ENCODE measurements around the gene MED29.
A peak's percentile ranks its signal among the peaks of the same experiment; 100 is the strongest.

The MED29 gene

GRCh38 chr19:39438270-39438934, 47.2 kb downstream of the MED29 start:
- H3K4me3 ChIP-seq (ENCODE audit: low read length) = no peak overlapping the region
- no peaks in the 10 kb centered on the region for H3K27me3 ChIP-seq (replicated peaks; ENCODE audit: control insufficient read depth, insufficient read depth, low read length)
- peaks cover 13% of the 10 kb centered on the region for H3K36me3 ChIP-seq (ENCODE audit: control insufficient read depth, insufficient read depth, low read length, severe bottlenecking)
- peaks cover 24% of the 10 kb centered on the region for H3K4me1 ChIP-seq (ENCODE audit: control insufficient read depth, insufficient read depth, low read length)
- peak; percentile 35 for DNase-seq (ENCODE audit: low read depth)
- H3K9me3 ChIP-seq (ENCODE audit: control insufficient read depth, low read length) = no peaks in the 10 kb centered on the region
- H3K9ac ChIP-seq (ENCODE audit: low read length) = no peak overlapping the region

GRCh38 chr19:39444598-39445195, 53.5 kb downstream of the MED29 start:
- H3K9ac ChIP-seq (ENCODE audit: low read length) = peak overlapping the region; percentile 95
- H3K4me1 ChIP-seq (ENCODE audit: control insufficient read depth, insufficient read depth, low read length) = peaks cover 32% of the 10 kb centered on the region
- peaks cover 2% of the 10 kb centered on the region for H3K36me3 ChIP-seq (ENCODE audit: control insufficient read depth, insufficient read depth, low read length, severe bottlenecking)
- H3K27me3 ChIP-seq (replicated peaks; ENCODE audit: control insufficient read depth, insufficient read depth, low read length) = no peaks in the 10 kb centered on the region
- no peaks in the 10 kb centered on the region for H3K9me3 ChIP-seq (ENCODE audit: control insufficient read depth, low read length)
- peak; percentile 53 for DNase-seq (ENCODE audit: low read depth)
- peak overlapping the region; percentile 97 for H3K4me3 ChIP-seq (ENCODE audit: low read length)

GRCh38 chr19:39445196-39446111, 54.3 kb downstream of the MED29 start, which contains the start of gene SUPT5H:
TSS of gene SUPT5H (plus strand) at chr19:39445582. CDS start at chr19:39445891, 309 bp downstream.
- Histone ChIP-seq H3K9me3 (ENCODE audit: control insufficient read depth, low read length) (no peaks in the 10 kb centered on the region), H3K9ac (ENCODE audit: low read length) (peak within 1 kb of the TSS; percentile 95), H3K4me3 (ENCODE audit: low read length) (peak within 1 kb of the TSS; percentile 97), H3K4me1 (ENCODE audit: control insufficient read depth, insufficient read depth, low read length) (peaks cover 32% of the 10 kb centered on the region), H3K36me3 (ENCODE audit: control insufficient read depth, insufficient read depth, low read length, severe bottlenecking) (peaks cover 2% of the 10 kb centered on the region), H3K27me3 (replicated peaks; ENCODE audit: control insufficient read depth, insufficient read depth, low read length) (no peaks in the 10 kb centered on the region)
- DNase-seq (ENCODE audit: low read depth) = peak; percentile 99

DNA sequence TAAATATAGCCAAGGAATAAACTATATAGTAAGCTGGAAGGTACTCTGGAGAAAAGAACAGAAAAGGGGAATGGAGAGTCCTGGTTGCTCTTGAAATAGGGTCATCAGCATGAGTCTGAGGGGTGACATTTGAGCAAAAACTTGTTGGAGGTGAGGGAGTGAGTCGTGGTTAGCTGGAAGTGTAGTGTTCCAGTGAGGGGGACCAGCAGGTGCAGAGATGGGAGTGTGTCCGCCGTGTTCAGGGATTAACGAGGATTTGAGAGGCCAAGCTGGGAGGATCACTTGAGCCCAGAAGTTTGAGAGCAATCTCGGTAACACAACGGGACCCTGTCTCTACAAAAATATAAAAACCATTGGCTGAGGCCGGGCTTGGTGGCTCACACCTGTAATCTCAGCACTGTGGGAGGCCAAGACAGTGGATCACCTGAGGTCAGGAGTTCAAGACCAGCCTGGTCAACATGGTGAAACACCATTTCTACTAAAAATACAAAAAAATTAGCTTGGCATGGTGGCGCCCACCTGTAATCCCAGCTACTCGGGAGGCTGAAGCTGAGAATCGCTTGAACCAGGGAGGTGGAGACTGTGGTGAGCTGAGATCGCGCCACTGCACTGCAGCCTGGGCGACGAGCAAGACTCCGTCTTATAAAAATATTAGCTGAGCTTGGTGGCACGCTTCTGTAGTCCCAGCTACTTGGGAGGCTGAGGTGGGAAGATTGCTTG, 55.3 kb downstream of the MED29 start:
- H3K27me3 ChIP-seq (replicated peaks; ENCODE audit: control insufficient read depth, insufficient read depth, low read length) = no peaks in the 10 kb centered on the region
- H3K4me1 ChIP-seq (ENCODE audit: control insufficient read depth, insufficient read depth, low read length) = peaks cover 27% of the 10 kb centered on the region
- peak overlapping the region; percentile 95 for H3K9ac ChIP-seq (ENCODE audit: low read length)
- peak overlapping the region; percentile 97 for H3K4me3 ChIP-seq (ENCODE audit: low read length)
- H3K9me3 ChIP-seq (ENCODE audit: control insufficient read depth, low read length) = no peaks in the 10 kb centered on the region
- peaks cover 2% of the 10 kb centered on the region for H3K36me3 ChIP-seq (ENCODE audit: control insufficient read depth, insufficient read depth, low read length, severe bottlenecking)
- DNase-seq (ENCODE audit: low read depth) = no peak

GRCh38 chr19:39448271-39448670, 57.1 kb downstream of the MED29 start:
- peaks cover 27% of the 10 kb centered on the region for H3K4me1 ChIP-seq (ENCODE audit: control insufficient read depth, insufficient read depth, low read length)
- H3K4me3 ChIP-seq (ENCODE audit: low read length) = peak overlapping the region; percentile 42
- H3K9ac ChIP-seq (ENCODE audit: low read length) = peak overlapping the region; percentile 38
- peaks cover 9% of the 10 kb centered on the region for H3K36me3 ChIP-seq (ENCODE audit: control insufficient read depth, insufficient read depth, low read length, severe bottlenecking)
- DNase-seq (ENCODE audit: low read depth) = peak; percentile 30
- H3K9me3 ChIP-seq (ENCODE audit: control insufficient read depth, low read length) = no peaks in the 10 kb centered on the region
- H3K27me3 ChIP-seq (replicated peaks; ENCODE audit: control insufficient read depth, insufficient read depth, low read length) = no peaks in the 10 kb centered on the region

DNA sequence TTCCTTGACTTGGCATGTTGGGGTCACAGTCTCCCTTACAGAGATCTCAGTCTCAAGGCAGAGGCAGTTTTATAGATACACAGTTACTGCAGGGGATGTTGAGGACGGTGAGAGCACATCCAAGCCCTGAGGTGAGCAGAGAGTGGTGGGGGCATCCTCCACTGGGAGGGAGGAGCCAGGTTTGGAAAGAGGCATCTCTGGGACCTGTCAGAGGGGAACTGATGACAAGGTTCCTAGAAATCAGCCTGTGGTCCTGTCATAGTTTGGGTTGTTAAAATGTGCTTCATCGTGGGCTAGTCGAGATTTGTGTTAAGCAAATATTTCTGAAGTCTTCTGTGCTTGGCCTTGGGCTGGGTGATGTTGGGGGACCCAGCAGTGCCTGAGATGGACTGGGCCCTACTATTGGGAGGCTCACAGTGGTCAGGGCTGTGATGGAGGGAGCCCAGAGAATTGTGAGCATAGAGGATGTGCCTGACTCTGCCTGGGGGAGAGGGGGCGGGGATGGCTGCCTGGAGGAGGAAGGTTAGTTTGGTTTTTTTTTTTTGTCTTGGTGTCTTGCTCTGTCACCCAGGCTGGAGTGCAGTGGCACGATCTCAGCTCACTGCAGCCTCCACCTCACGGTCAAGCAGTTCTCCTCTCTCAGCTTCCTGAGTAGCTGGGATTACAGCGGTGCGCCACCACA, 58.1 kb downstream of the MED29 start:
- DNase-seq (ENCODE audit: low read depth) = no peak
- Histone ChIP-seq H3K4me3 (ENCODE audit: low read length) (no peak overlapping the region), H3K9ac (ENCODE audit: low read length) (no peak overlapping the region), H3K36me3 (ENCODE audit: control insufficient read depth, insufficient read depth, low read length, severe bottlenecking) (peaks cover 19% of the 10 kb centered on the region), H3K4me1 (ENCODE audit: control insufficient read depth, insufficient read depth, low read length) (peaks cover 27% of the 10 kb centered on the region), H3K27me3 (replicated peaks; ENCODE audit: control insufficient read depth, insufficient read depth, low read length) (no peaks in the 10 kb centered on the region), H3K9me3 (ENCODE audit: control insufficient read depth, low read length) (no peaks in the 10 kb centered on the region)

Data from adipocyte (in vitro differentiated cells).